Loucy (cell line): ENCODE measurements around the gene CLDN25.

Source experiments
- H2AFZ ChIP-seq: fragments of 200-600 bp; sonication (generic); 2 replicates; pipeline ENCODE4 v1.6.0; 2016; ENCODE audit warnings: antibody characterized with exemption, mild to moderate bottlenecking, low read length, moderate library complexity
- H3F3A ChIP-seq: fragments of 200-600 bp; 2 replicates; pipeline ENCODE4 v1.6.0; 2016; ENCODE audit warnings: antibody characterized with exemption, low read depth, mild to moderate bottlenecking
- H3K27me3 ChIP-seq: fragments of 200-600 bp; sonication (generic); 2 replicates; pipeline ENCODE4 v1.6.1; 2014; ENCODE audit warnings: low read length, mild to moderate bottlenecking; ENCODE audit not compliant: insufficient read depth, poor library complexity, severe bottlenecking
- H3K36me3 ChIP-seq: fragments of 200-600 bp; sonication (generic); 2 replicates; pipeline ENCODE4 v1.6.1; 2016; ENCODE audit warnings: low read length; ENCODE audit not compliant: insufficient read depth
- H3K4me1 ChIP-seq: fragments of 200-600 bp; sonication (generic); 2 replicates; pipeline ENCODE4 v1.5.1; 2014; ENCODE audit warnings: low read length, mild to moderate bottlenecking; ENCODE audit not compliant: insufficient read depth, poor library complexity, severe bottlenecking
- H3K4me2 ChIP-seq: fragments of 200-600 bp; sonication (generic); 2 replicates; pipeline ENCODE4 v1.6.0; 2014; ENCODE audit warnings: antibody characterized with exemption, low read length, low read depth, mild to moderate bottlenecking; ENCODE audit not compliant: poor library complexity, severe bottlenecking
- H3K4me3 ChIP-seq: fragments of 200-600 bp; sonication (generic); 2 replicates; pipeline ENCODE4 v1.5.1; 2014; ENCODE audit warnings: low read length, mild to moderate bottlenecking, mixed read lengths; ENCODE audit not compliant: poor library complexity, severe bottlenecking
- H3K79me2 ChIP-seq: fragments of 200-600 bp; sonication (generic); 2 replicates; pipeline ENCODE4 v1.6.1; 2014; ENCODE audit warnings: low read length; ENCODE audit not compliant: insufficient read depth
- H3K9ac ChIP-seq: fragments of 200-600 bp; sonication (generic); 2 replicates; pipeline ENCODE4 v1.6.0; 2014; ENCODE audit warnings: mild to moderate bottlenecking, low read depth, low read length, moderate library complexity; ENCODE audit not compliant: poor library complexity, severe bottlenecking
- H3K9me2 ChIP-seq: fragments of 200-600 bp; sonication (generic); replicated peaks from 2 replicates; pipeline ENCODE4 v1.6.1; 2016; ENCODE audit warnings: low read depth, low read length, mixed read lengths
- H3K9me3 ChIP-seq: fragments of 200-600 bp; sonication (generic); 2 replicates; pipeline ENCODE4 v1.6.1; 2014; ENCODE audit warnings: mild to moderate bottlenecking, antibody characterized with exemption, low read length, low read depth; ENCODE audit not compliant: insufficient read depth
- H4K20me1 ChIP-seq: fragments of 200-600 bp; sonication (generic); 2 replicates; pipeline ENCODE4 v1.6.0; 2014; ENCODE audit warnings: antibody characterized with exemption, low read length, mild to moderate bottlenecking; ENCODE audit not compliant: insufficient read depth, poor library complexity, severe bottlenecking
- CTCF ChIP-seq: fragments of 200-600 bp; sonication (generic); conservative IDR thresholded peaks from 2 replicates; pipeline ENCODE4 v1.5.1; 2014; ENCODE audit warnings: mild to moderate bottlenecking, antibody characterized with exemption, low read length
- EZH2phosphoT487 ChIP-seq: fragments of 200-600 bp; IDR thresholded peaks from 2 replicates; pipeline ENCODE4 v1.6.1; 2018; ENCODE audit warnings: antibody characterized with exemption, mild to moderate bottlenecking, moderate library complexity, borderline replicate concordance

CLDN25 gene

GRCh38 chr11:113779496-113779895 is at the start of gene CLDN25:
Gene CLDN25 (plus strand): TSS chr11:113779796. CDS start chr11:113779796, 0 bp downstream.
- Histone ChIP-seq H3K9me3 (no peaks in the 10 kb centered on the region), H4K20me1 (no peaks in the 10 kb centered on the region), H3K9me2 (no peaks in the 10 kb centered on the region), H3K4me3 (no peak within 1 kb of the TSS), H3K79me2 (no peaks in the 10 kb centered on the region), H3K4me2 (no peak within 1 kb of the TSS), H2AFZ (no peak within 1 kb of the TSS), H3K27me3 (no peaks in the 10 kb centered on the region), H3F3A (no peaks in the 10 kb centered on the region), H3K4me1 (no peaks in the 10 kb centered on the region), H3K9ac (no peak within 1 kb of the TSS), H3K36me3 (no peaks in the 10 kb centered on the region)
- TF ChIP-seq EZH2phosphoT487 (no peak), CTCF (no peak)

GRCh38 chr11:113730887-113731726 is 48.5 kb upstream of the CLDN25 start:
- H3K9me2 ChIP-seq: no peaks in the 10 kb centered on the region
- TF ChIP-seq EZH2phosphoT487: no peak
- peak; percentile 50 for TF ChIP-seq CTCF
- H4K20me1 ChIP-seq: no peaks in the 10 kb centered on the region
- no peaks in the 10 kb centered on the region for H3K27me3 ChIP-seq
- no peak overlapping the region for H2AFZ ChIP-seq
- no peaks in the 10 kb centered on the region for H3F3A ChIP-seq
- H3K79me2 ChIP-seq: no peaks in the 10 kb centered on the region
- H3K4me3 ChIP-seq: no peak overlapping the region
- peaks cover 44% of the 10 kb centered on the region; the same call in 1 of the 2 replicates for H3K36me3 ChIP-seq
- no peaks in the 10 kb centered on the region for H3K4me1 ChIP-seq
- no peak overlapping the region for H3K9ac ChIP-seq
- no peak overlapping the region for H3K4me2 ChIP-seq
- no peaks in the 10 kb centered on the region for H3K9me3 ChIP-seq

- Histone ChIP-seq H3K4me3 (no peak overlapping the region), H3K4me1 (no peaks in the 10 kb centered on the region), H3K9me3 (no peaks in the 10 kb centered on the region), H3K36me3 (peaks cover 54% of the 10 kb centered on the region; the same call in 1 of the 2 replicates), H3K27me3 (no peaks in the 10 kb centered on the region), H3K79me2 (no peaks in the 10 kb centered on the region), H3K4me2 (no peak overlapping the region), H3K9ac (no peak overlapping the region), H4K20me1 (no peaks in the 10 kb centered on the region), H2AFZ (no peak overlapping the region), H3K9me2 (no peaks in the 10 kb centered on the region), H3F3A (no peaks in the 10 kb centered on the region)
- TF ChIP-seq EZH2phosphoT487 (no peak), CTCF (no peak)
These were observed 47.5 kb upstream of the CLDN25 start for GRCh38 chr11:113732092-113732491.
